ENCODE measurements around the gene SCN8A.

Gene SCN8A

DNA sequence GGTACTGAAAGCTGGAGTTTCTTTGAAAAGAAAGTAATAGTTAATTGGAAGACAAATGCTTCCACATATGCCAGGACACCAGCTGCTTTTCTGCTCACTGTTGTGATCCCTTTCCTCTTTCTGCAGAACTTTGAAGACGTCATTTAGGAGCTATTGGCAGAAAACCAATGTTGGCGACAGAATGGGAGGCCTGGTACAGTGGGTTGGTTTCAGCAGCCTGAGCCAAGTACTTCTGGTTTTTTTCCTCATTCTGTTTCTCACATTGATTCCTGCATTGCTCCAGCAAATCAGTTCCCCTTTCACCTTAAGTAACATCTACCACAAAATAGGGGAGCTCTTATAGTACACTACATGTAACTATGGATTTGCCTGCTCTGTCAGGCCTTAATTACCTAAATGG is 160.6 kb downstream of the SCN8A start:
- Histone ChIP-seq H4K20me1 (ENCODE audit: insufficient read depth) (no peaks in the 10 kb centered on the region), H3K4me1 (ENCODE audit: low read depth, poor library complexity, severe bottlenecking) (no peaks in the 10 kb centered on the region), H3K27ac (no peak overlapping the region), H3K27me3 (ENCODE audit: insufficient read depth, low read depth) (no peaks in the 10 kb centered on the region), H3K4me3 (IDR thresholded peaks at IDR 0.05; ENCODE audit: insufficient read depth, low read depth, low read length) (no peak overlapping the region), H3K4me2 (no peak overlapping the region), H3K36me3 (ENCODE audit: insufficient read depth) (no peaks in the 10 kb centered on the region), H3K79me2 (ENCODE audit: insufficient read depth, low read depth) (no peaks in the 10 kb centered on the region), H2AFZ (ENCODE audit: low read depth) (no peak overlapping the region), H3K9ac (no peak overlapping the region)
- TF ChIP-seq, protein P1, sequence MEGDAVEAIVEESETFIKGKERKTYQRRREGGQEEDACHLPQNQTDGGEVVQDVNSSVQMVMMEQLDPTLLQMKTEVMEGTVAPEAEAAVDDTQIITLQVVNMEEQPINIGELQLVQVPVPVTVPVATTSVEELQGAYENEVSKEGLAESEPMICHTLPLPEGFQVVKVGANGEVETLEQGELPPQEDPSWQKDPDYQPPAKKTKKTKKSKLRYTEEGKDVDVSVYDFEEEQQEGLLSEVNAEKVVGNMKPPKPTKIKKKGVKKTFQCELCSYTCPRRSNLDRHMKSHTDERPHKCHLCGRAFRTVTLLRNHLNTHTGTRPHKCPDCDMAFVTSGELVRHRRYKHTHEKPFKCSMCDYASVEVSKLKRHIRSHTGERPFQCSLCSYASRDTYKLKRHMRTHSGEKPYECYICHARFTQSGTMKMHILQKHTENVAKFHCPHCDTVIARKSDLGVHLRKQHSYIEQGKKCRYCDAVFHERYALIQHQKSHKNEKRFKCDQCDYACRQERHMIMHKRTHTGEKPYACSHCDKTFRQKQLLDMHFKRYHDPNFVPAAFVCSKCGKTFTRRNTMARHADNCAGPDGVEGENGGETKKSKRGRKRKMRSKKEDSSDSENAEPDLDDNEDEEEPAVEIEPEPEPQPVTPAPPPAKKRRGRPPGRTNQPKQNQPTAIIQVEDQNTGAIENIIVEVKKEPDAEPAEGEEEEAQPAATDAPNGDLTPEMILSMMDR (conservative IDR thresholded peaks at IDR 0.05; ENCODE audit: low read depth, low read length): no peak

DNA sequence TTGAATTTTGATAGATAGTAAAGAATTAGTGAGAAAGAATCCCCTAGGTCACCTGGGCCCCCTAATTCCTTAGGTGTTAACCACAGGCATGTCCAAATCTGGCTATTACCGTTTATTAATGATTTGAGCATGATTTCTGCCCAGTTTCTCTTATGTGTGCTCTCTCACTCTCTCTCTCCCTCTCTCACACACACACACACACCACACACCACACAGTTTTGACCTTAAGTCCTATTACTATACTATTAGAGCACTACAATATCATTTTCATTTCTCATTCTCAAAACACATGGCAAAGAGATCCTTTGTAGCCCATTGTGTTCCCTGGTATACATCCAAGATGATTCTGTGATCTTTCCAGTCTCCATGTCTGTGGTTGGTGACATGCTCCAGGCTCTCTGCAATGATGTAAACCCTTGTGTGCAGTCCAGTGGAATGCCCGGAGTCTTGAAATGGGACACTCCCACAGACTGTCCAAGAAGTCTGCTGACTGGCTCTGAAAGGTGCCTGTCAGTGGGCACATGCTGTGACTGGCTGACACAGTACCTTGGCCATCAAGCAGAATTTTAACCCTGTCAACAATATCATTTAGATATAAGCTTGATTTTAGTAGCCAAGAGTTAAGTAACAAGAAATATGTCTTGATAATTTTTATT is 161.3 kb downstream of the SCN8A start:
- no peaks in the 10 kb centered on the region for H3K79me2 ChIP-seq (ENCODE audit: insufficient read depth, low read depth)
- H3K36me3 ChIP-seq (ENCODE audit: insufficient read depth): no peaks in the 10 kb centered on the region
- no peak overlapping the region for H3K4me3 ChIP-seq (IDR thresholded peaks at IDR 0.05; ENCODE audit: insufficient read depth, low read depth, low read length)
- no peaks in the 10 kb centered on the region for H3K27me3 ChIP-seq (ENCODE audit: insufficient read depth, low read depth)
- no peak overlapping the region for H3K27ac ChIP-seq
- TF ChIP-seq, protein P1 (conservative IDR thresholded peaks at IDR 0.05; ENCODE audit: low read depth, low read length): no peak
- no peaks in the 10 kb centered on the region for H3K4me1 ChIP-seq (ENCODE audit: low read depth, poor library complexity, severe bottlenecking)
- H2AFZ ChIP-seq (ENCODE audit: low read depth): no peak overlapping the region
- no peak overlapping the region for H3K9ac ChIP-seq
- no peak overlapping the region for H3K4me2 ChIP-seq
- no peaks in the 10 kb centered on the region for H4K20me1 ChIP-seq (ENCODE audit: insufficient read depth)

DNA sequence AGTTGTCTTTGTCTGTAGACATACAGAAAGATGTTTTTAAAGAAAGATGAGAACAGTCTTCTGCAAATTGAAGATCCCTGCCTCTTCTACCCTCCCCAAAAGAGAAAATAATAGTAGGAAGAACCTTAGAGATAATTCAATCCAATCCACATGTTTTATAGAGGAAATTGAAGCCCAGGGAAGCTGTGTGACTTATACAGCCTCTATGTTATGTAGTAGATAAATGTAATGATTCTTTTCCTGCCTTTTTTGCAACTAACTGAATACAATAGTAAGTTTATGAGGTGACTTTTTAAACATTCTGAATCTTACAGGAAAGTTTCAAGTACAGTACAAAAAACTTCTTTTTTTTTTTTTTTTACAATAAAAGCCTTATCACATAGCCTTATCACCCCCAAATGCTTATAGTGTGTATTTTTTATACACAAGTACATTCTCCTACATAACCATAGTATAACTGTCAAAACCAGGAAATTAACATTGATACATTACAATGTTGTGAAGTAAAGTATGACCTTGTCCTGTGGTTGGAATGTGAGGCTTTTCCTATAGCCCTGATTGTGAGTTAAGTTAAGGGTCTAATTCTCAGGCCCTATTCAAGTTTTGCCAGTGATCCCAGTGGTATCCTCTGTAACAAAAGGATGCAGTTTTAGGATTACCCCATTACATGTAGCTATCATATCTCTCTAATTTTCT is 163.1 kb downstream of the SCN8A start:
- Histone ChIP-seq H3K4me1 (ENCODE audit: low read depth, poor library complexity, severe bottlenecking) (no peaks in the 10 kb centered on the region), H3K27me3 (ENCODE audit: insufficient read depth, low read depth) (no peaks in the 10 kb centered on the region), H2AFZ (ENCODE audit: low read depth) (no peak overlapping the region), H3K79me2 (ENCODE audit: insufficient read depth, low read depth) (no peaks in the 10 kb centered on the region), H3K4me2 (no peak overlapping the region), H3K27ac (no peak overlapping the region), H3K4me3 (IDR thresholded peaks at IDR 0.05; ENCODE audit: insufficient read depth, low read depth, low read length) (no peak overlapping the region), H4K20me1 (ENCODE audit: insufficient read depth) (no peaks in the 10 kb centered on the region), H3K36me3 (ENCODE audit: insufficient read depth) (no peaks in the 10 kb centered on the region), H3K9ac (no peak overlapping the region)
- TF ChIP-seq, protein P1 (conservative IDR thresholded peaks at IDR 0.05; ENCODE audit: low read depth, low read length): no peak

DNA sequence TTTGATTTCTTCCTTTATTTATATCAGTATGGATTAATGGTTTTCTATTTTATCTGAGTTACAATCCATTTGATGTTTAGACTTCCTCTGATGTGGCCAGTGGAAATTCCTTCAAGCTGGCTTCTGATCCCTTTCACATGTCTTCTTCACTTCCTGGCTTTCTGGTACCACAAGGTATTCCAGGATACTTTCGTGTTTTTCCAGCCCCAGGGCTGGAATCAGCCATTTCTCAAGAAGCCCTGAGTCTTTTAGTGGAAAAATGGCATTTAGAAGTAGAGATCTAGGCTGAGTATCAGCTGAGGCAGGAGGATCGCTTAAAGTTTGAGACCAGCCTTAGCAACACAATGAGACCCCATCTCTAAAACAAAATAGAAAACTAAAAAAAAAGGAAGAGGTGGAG is 164.2 kb downstream of the SCN8A start:
- Histone ChIP-seq H3K4me3 (IDR thresholded peaks at IDR 0.05; ENCODE audit: insufficient read depth, low read depth, low read length) (no peak overlapping the region), H3K4me2 (no peak overlapping the region), H3K27me3 (ENCODE audit: insufficient read depth, low read depth) (no peaks in the 10 kb centered on the region), H3K4me1 (ENCODE audit: low read depth, poor library complexity, severe bottlenecking) (no peaks in the 10 kb centered on the region), H3K36me3 (ENCODE audit: insufficient read depth) (no peaks in the 10 kb centered on the region), H3K27ac (no peak overlapping the region), H3K79me2 (ENCODE audit: insufficient read depth, low read depth) (no peaks in the 10 kb centered on the region), H2AFZ (ENCODE audit: low read depth) (no peak overlapping the region), H3K9ac (no peak overlapping the region), H4K20me1 (ENCODE audit: insufficient read depth) (no peaks in the 10 kb centered on the region)
- TF ChIP-seq, protein P1 (conservative IDR thresholded peaks at IDR 0.05; ENCODE audit: low read depth, low read length): no peak
